Memory B cell (primary cell): ENCODE measurements around the gene ADAMTSL1.

Source experiments
- ATAC-seq: fragments of 150-1000 bp; cut with Tn5 transposase; 2 replicates; pipeline ENCODE4 v1.10.0; 2021; ENCODE audit warnings: low read depth, mild to moderate bottlenecking, moderate library complexity
- DNase-seq, 2 donors: peaks; one replicate each; pipeline ENCODE4 v3.0.0; 2022; ENCODE audit warnings: low spot score in 2 of 2
- H3K27ac Mint-ChIP-seq: one replicate; pipeline ENCODE4 v1.8.0; 2022; ENCODE audit warnings: mild to moderate bottlenecking, moderate library complexity, mixed read lengths
- H3K27me3 Mint-ChIP-seq: one replicate; pipeline ENCODE4 v1.8.0; 2022; ENCODE audit warnings: mixed read lengths
- H3K36me3 Mint-ChIP-seq: one replicate; pipeline ENCODE4 v1.8.0; 2022; ENCODE audit warnings: mild to moderate bottlenecking, mixed read lengths
- H3K4me1 Mint-ChIP-seq: one replicate; pipeline ENCODE4 v1.8.0; 2022; ENCODE audit warnings: mixed read lengths
- H3K4me3 Mint-ChIP-seq: one replicate; pipeline ENCODE4 v1.8.0; 2022; ENCODE audit warnings: mild to moderate bottlenecking, moderate library complexity, mixed read lengths
- H3K9me3 Mint-ChIP-seq: one replicate; pipeline ENCODE4 v1.8.0; 2022; ENCODE audit warnings: mixed read lengths

The ADAMTSL1 gene

GRCh38 chr9:18573021-18573556 is 99.1 kb downstream of the ADAMTSL1 start:
- no peaks in the 10 kb centered on the region for H3K36me3 Mint-ChIP-seq
- ATAC-seq, result no peak
- no peak overlapping the region for H3K27ac Mint-ChIP-seq
- H3K4me3 Mint-ChIP-seq, result no peak overlapping the region
- DNase-seq, result no peak
- H3K4me1 Mint-ChIP-seq, result no peaks in the 10 kb centered on the region
- H3K27me3 Mint-ChIP-seq, result no peaks in the 10 kb centered on the region
- peaks cover 2% of the 10 kb centered on the region for H3K9me3 Mint-ChIP-seq

DNA sequence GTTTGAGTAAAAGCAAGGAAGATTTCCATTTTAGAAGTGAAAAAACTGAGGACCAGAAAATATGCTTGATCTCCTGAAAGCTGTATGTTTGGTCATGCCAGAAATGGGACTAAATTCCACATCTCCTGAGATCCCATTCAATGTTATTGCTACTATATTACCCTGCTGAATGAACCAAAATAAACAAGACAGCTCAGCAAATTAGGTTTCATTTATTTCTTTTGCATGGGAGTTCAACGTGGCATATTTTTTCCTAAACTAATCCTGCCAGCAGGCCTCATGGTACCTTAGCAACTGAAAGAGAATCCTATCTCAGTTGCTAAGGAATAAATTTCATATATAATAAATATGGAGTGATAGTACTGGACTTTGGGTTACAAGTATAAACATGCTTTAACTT is 101.7 kb downstream of the ADAMTSL1 start:
- no peaks in the 10 kb centered on the region for H3K27me3 Mint-ChIP-seq
- H3K36me3 Mint-ChIP-seq, result no peaks in the 10 kb centered on the region
- DNase-seq, result no peak
- H3K4me1 Mint-ChIP-seq, result no peaks in the 10 kb centered on the region
- ATAC-seq, result no peak
- no peak overlapping the region for H3K4me3 Mint-ChIP-seq
- H3K27ac Mint-ChIP-seq, result no peak overlapping the region
- peaks cover 2% of the 10 kb centered on the region for H3K9me3 Mint-ChIP-seq

DNA sequence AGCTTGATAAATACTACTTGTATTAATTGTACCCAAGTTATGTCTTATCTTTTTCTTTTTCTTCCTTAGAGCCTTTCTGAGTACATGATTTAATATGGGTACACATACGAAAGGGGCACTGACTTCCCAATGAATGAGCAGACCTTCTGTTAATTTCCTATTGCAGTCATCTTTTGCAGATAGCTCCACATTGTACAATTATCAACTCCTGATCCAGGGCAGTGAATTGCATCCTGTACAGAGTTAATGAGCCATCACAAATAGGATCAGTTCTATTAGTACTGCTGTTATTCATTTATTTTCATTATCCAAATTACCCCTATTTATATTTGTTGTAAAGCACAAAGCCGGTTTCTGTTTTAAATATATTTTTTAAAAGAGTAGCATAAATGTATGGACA is 105.6 kb downstream of the ADAMTSL1 start:
- no peaks in the 10 kb centered on the region for H3K9me3 Mint-ChIP-seq
- no peak overlapping the region for H3K27ac Mint-ChIP-seq
- no peaks in the 10 kb centered on the region for H3K27me3 Mint-ChIP-seq
- DNase-seq (no peak), ATAC-seq (no peak)
- H3K4me3 Mint-ChIP-seq, result no peak overlapping the region
- H3K36me3 Mint-ChIP-seq, result no peaks in the 10 kb centered on the region
- no peaks in the 10 kb centered on the region for H3K4me1 Mint-ChIP-seq

DNA sequence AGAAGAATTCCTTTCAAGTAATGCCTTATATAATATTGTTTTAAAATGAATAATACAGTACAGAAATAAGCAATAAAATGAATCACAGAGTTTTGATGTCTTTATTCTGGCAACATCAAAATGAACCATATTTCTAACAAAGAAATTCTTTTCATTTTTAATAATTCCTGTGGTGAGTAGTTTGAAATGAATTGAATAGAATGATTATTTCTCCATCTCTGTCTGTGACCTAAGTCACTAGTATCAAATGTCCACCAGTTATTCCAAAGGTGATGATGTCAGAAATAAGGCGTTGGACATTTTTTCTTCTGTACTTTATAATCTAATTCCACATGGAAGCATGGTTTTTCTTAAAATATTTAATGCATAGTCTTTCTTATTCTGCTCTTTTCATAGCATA is 106.2 kb downstream of the ADAMTSL1 start:
- Mint-ChIP-seq H3K27ac (no peak overlapping the region), H3K27me3 (no peaks in the 10 kb centered on the region), H3K36me3 (no peaks in the 10 kb centered on the region), H3K9me3 (no peaks in the 10 kb centered on the region), H3K4me1 (no peaks in the 10 kb centered on the region), H3K4me3 (no peak overlapping the region)
- DNase-seq, result no peak
- ATAC-seq, result no peak

GRCh38 chr9:18585996-18586395 is 112.0 kb downstream of the ADAMTSL1 start:
- DNase-seq (no peak), ATAC-seq (no peak)
- Mint-ChIP-seq H3K9me3 (peaks cover 8% of the 10 kb centered on the region), H3K27me3 (no peaks in the 10 kb centered on the region), H3K4me1 (no peaks in the 10 kb centered on the region), H3K36me3 (no peaks in the 10 kb centered on the region), H3K27ac (no peak overlapping the region), H3K4me3 (no peak overlapping the region)

- H3K36me3 Mint-ChIP-seq, result no peaks in the 10 kb centered on the region
- H3K27me3 Mint-ChIP-seq, result no peaks in the 10 kb centered on the region
- no peak for ATAC-seq
- no peaks in the 10 kb centered on the region for H3K4me1 Mint-ChIP-seq
- H3K27ac Mint-ChIP-seq, result no peak overlapping the region
- peaks cover 13% of the 10 kb centered on the region for H3K9me3 Mint-ChIP-seq
- no peak for DNase-seq
- no peak overlapping the region for H3K4me3 Mint-ChIP-seq
Measured at GRCh38 chr9:18588002-18588401, 114.0 kb downstream of the ADAMTSL1 start.

DNA sequence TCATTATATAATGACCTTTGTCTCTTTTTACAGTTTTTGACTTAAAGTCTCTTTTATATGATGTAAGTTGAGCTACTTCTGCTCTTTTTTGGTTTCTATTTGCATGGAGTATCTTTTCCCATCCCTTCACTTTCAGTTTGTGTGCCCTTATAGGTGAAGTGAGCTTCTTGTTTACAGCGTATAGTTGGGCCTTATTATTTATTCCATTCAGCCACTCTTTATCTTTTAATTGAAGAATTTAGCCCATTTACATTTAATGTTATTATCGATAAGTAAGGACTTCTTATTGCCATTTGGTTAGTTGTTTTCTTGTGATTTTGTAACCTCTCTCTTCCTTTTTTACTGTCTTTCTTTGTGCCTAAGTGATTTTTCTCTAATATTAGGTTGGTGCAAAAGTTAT is 117.3 kb downstream of the ADAMTSL1 start:
- no peak overlapping the region for H3K27ac Mint-ChIP-seq

DNA sequence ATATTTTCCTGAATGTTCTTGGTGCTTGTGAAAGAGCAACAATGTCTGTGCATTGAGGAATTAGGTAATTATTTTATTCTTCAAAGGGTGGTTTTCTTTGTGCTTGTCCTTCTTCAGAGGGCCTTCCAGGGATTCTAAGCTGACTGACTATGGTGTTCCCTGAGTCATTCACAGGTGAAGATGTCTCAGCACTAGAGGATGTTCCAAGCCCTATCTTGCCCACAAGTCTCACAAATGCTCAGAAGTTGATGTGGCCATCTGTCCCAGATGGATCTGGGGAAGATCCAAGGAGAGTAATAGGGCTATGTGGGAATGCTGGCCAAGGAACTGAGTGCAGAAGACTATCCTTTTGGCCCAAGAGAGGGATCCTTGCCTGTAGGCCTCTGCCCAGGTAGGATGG is 120.9 kb downstream of the ADAMTSL1 start:
- Mint-ChIP-seq H3K9me3 (peaks cover 16% of the 10 kb centered on the region), H3K4me3 (no peak overlapping the region), H3K27ac (no peak overlapping the region), H3K4me1 (no peaks in the 10 kb centered on the region), H3K27me3 (no peaks in the 10 kb centered on the region), H3K36me3 (no peaks in the 10 kb centered on the region)
- ATAC-seq (no peak), DNase-seq (no peak)

More for the DNA sequence above, 117.3 kb downstream of the ADAMTSL1 start:
- Mint-ChIP-seq H3K4me3 (no peak overlapping the region), H3K4me1 (no peaks in the 10 kb centered on the region), H3K27me3 (no peaks in the 10 kb centered on the region), H3K36me3 (no peaks in the 10 kb centered on the region), H3K9me3 (peaks cover 21% of the 10 kb centered on the region)
- ATAC-seq (no peak), DNase-seq (no peak)

DNA sequence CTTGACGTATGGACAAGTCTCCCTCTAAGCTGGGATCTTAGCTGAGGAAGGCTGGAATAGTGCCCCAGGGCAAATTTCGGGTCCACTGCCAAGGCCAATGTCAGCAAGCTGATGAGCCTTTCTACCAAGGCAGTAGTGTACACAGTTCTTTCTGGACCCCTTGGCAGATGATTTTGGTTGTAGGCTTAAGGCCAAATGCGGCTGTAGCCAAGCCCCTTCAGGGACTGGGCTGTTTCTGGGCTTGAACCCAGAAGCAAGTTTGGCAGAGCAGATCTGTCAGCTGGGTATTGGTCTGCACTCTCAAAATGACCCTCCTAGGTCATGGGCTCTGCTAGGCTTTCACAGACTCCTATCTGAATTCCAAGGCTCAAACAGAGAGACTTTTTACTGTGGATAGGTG is 121.6 kb downstream of the ADAMTSL1 start:
- ATAC-seq (no peak), DNase-seq (no peak)
- H3K27me3 Mint-ChIP-seq, result no peaks in the 10 kb centered on the region
- H3K4me1 Mint-ChIP-seq, result no peaks in the 10 kb centered on the region
- H3K9me3 Mint-ChIP-seq, result peaks cover 13% of the 10 kb centered on the region
- no peak overlapping the region for H3K4me3 Mint-ChIP-seq
- no peaks in the 10 kb centered on the region for H3K36me3 Mint-ChIP-seq
- H3K27ac Mint-ChIP-seq, result no peak overlapping the region

DNA sequence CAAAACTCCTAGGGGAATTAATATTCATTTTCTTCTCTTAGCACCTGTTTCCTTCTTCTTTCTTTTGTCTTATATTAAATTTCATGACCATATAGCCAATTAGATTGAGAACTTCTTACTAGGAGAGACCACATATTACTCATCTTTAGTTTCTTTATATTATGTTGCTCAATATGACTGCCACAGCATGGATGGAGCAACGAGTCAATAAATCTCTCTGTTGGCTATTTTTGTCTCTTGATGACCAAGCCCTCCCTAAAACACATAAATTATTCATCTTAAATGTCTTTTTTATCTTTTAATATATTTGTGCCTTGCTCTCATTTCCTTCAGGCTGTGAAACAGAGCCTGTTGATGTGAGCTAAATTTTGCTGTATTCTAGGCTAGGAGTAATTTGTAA is 123.0 kb downstream of the ADAMTSL1 start:
- H3K4me3 Mint-ChIP-seq, result no peak overlapping the region
- H3K27ac Mint-ChIP-seq, result no peak overlapping the region
- ATAC-seq, result no peak
- no peaks in the 10 kb centered on the region for H3K4me1 Mint-ChIP-seq
- DNase-seq, result no peak
- H3K9me3 Mint-ChIP-seq, result peaks cover 7% of the 10 kb centered on the region
- no peaks in the 10 kb centered on the region for H3K36me3 Mint-ChIP-seq
- H3K27me3 Mint-ChIP-seq, result no peaks in the 10 kb centered on the region

DNA sequence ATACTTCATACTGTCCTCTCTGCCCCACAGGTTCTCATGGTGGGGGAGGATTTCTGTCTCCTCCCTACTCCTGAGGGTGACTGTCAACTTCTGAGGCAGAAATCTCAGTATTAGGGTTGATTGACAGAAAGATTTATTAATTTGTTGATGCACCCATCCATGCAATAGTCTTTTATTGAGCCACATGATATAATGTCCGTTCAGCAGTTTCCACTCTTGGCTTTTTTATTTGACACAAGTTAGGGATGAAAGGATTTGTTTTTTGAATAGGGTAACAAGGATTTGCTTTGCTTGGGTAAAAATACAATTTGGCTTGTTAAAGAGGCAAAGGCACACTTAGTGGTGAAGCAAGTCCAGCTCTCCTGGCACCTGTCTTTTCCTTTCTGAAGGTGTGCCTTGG is 125.0 kb downstream of the ADAMTSL1 start:
- H3K27me3 Mint-ChIP-seq, result no peaks in the 10 kb centered on the region
- ATAC-seq (no peak), DNase-seq (no peak)
- no peaks in the 10 kb centered on the region for H3K4me1 Mint-ChIP-seq
- H3K36me3 Mint-ChIP-seq, result no peaks in the 10 kb centered on the region
- no peak overlapping the region for H3K27ac Mint-ChIP-seq
- H3K9me3 Mint-ChIP-seq, result peaks cover 7% of the 10 kb centered on the region
- H3K4me3 Mint-ChIP-seq, result no peak overlapping the region

DNA sequence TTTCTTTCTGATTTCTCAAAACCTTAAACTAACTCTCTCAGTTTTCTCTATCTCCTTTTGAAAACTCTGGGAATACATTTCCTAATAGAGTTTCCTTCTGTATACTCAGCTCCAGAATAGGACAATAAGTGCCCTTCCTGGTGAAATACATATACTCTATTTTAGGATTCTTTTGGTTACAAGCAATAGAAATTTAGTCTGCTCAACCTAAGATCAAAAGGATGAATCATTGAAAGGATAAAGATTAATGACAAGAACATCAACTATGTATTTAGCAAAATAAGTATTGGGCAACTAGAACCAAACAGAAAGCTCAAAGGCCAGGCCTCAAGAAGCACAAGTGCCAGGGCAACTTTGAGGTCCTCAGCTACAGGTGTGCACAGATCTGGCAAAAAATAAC is 127.1 kb downstream of the ADAMTSL1 start:
- Mint-ChIP-seq H3K4me3 (no peak overlapping the region), H3K4me1 (no peaks in the 10 kb centered on the region), H3K27me3 (no peaks in the 10 kb centered on the region), H3K9me3 (no peaks in the 10 kb centered on the region), H3K27ac (no peak overlapping the region), H3K36me3 (no peaks in the 10 kb centered on the region)
- no peak for DNase-seq
- no peak for ATAC-seq

DNA sequence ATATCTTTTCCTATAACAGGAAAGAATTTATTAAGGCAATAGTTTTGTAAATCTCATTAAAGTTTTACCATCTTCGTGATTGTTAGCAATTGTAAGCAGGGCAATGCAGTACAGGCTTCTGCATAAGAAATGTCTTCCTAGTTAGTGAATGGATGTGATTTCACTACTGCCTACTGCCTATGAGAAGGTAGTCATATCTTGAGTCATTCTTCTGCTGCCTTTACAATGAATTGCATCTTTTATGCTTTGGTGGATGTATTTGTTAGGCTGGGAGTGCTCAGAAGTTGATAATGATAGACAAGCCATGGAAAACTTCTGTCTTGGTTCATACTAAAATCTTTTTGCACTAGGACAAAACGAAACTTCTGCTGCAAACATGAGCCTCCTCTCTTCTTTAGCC is 128.0 kb downstream of the ADAMTSL1 start:
- no peak for DNase-seq

DNA sequence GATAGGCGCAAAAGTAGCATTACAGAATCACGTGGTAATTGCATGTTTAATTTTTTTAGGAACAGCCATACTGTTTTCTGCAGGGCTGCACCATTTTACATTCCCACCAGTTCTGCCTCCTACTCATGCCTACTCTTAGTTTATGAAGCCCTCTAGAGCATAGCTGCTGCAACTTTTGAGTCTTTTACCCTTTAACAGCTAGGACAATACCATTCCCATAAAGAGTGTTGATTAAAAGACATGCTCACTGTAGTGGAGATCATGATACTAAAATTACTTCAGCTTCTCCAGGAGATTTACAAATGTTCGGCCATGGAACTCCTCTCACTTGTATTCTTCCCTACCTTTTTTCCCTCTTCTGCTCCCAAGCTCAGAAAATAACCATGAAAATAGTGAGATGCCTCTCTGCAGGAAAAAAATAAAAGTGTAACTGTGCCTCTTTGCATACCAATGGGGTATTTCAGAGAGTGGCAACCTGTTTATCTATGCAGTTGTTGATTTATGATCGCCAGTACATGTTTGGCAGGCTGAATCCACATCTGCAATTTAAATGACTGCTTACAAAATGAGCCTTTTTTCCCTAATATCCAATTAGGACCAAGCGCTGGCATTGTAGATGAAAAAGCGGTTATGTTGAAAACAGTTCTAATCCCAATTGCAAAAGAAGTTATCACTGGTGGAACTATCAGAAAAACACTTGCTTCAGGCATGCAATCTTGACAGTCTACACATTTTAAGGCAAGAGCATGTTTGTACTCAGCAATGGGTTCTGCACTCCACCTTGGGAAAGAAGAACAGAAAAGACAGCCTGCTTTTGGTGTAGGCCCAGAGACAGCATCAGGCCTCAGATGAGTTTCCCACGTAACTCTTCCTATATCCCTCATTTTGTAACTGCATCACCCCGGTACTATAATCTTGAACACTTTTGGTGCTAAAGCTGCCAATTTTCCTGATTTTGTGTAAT is 131.1 kb downstream of the ADAMTSL1 start:
- Mint-ChIP-seq H3K27me3 (no peaks in the 10 kb centered on the region), H3K4me1 (no peaks in the 10 kb centered on the region), H3K9me3 (no peaks in the 10 kb centered on the region), H3K36me3 (no peaks in the 10 kb centered on the region), H3K4me3 (no peak overlapping the region), H3K27ac (no peak overlapping the region)
- ATAC-seq (no peak), DNase-seq (no peak)

More for the DNA sequence above, 128.0 kb downstream of the ADAMTSL1 start:
- Mint-ChIP-seq H3K36me3 (no peaks in the 10 kb centered on the region), H3K27me3 (no peaks in the 10 kb centered on the region), H3K27ac (no peak overlapping the region), H3K9me3 (no peaks in the 10 kb centered on the region), H3K4me1 (no peaks in the 10 kb centered on the region), H3K4me3 (no peak overlapping the region)
- no peak for ATAC-seq

DNA sequence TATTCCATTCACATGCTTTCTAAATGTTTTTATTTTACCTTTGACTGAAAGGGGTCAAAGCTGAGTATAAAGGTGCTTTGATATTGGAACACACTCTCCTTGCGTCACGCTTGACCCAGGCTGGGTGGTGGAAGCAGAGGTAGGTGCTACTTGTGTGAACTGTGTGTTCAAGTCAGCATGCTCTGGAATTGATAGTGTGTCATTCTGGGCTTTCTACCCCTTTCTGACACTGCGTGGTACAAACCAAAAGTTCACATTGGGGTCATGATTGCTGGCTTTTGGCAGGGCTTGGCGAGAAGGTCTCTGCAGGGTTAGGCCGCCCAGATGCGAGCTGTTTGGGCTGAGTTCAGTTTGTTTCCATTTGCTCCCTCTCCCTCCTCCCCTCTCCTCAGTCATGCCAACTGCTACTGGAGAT is 131.8 kb downstream of the ADAMTSL1 start:
- Mint-ChIP-seq H3K4me1 (no peaks in the 10 kb centered on the region), H3K27me3 (no peaks in the 10 kb centered on the region), H3K9me3 (no peaks in the 10 kb centered on the region), H3K36me3 (no peaks in the 10 kb centered on the region), H3K27ac (no peak overlapping the region), H3K4me3 (no peak overlapping the region)
- ATAC-seq (no peak), DNase-seq (no peak)
